Measurements from ENCODE around the gene CENPF. TPM values are rescaled to one million over a fixed set of nuclear protein-coding genes. Genes with fewer than 3 reads are reported as not detected.
A peak's percentile ranks its signal among the peaks of the same experiment; 100 is the strongest.

Gene CENPF
- polyA plus RNA-seq, 1 donor, result 30.3 TPM

- peaks cover 14% of the 10 kb centered on the region for H3K36me3 ChIP-seq (ENCODE audit: control insufficient read depth, insufficient read depth, low read length)
- no peak overlapping the region for H3K27ac ChIP-seq (ENCODE audit: low read length)
- H3K4me1 ChIP-seq (ENCODE audit: control insufficient read depth, insufficient read depth, low read length), result no peaks in the 10 kb centered on the region
- no peaks in the 10 kb centered on the region for H3K9me3 ChIP-seq (ENCODE audit: control insufficient read depth, low read depth, low read length)
- WGBS (ENCODE audit: insufficient coverage, low lambda C conversion rate), result no CpG with 5 or more reads among the region's 6 CpGs
- no peaks in the 10 kb centered on the region for H3K27me3 ChIP-seq (ENCODE audit: control insufficient read depth, insufficient read depth, low read length)
- H3K4me3 ChIP-seq (ENCODE audit: low read length), result no peak overlapping the region
- no peak for DNase-seq
These were observed 14.8 kb downstream of the CENPF start for GRCh38 chr1:214617843-214618242.

DNA sequence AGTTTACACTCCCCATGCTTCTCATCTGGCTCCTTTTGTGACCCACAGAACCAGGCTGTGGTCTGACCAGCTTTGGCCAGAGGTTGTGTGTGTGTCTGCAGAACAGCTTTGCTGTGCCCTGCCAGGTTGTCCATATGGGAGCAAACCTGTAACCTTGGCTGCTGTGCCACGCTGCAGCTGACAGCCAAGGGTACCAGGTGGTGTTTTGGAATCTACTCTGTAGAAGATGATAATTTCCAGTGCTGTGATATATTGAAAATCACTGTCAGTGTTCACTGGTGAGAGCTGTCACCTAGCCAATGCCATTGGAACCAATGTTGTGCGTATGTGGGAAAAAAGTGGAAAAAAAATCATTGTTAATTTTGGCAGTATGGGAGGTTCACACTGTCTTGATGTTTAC lies 18.2 kb downstream of the CENPF start:
- H3K36me3 ChIP-seq (ENCODE audit: control insufficient read depth, insufficient read depth, low read length), result peaks cover 14% of the 10 kb centered on the region
- H3K4me3 ChIP-seq (ENCODE audit: low read length), result no peak overlapping the region
- no peaks in the 10 kb centered on the region for H3K9me3 ChIP-seq (ENCODE audit: control insufficient read depth, low read depth, low read length)
- no peaks in the 10 kb centered on the region for H3K4me1 ChIP-seq (ENCODE audit: control insufficient read depth, insufficient read depth, low read length)
- no peak overlapping the region for H3K27ac ChIP-seq (ENCODE audit: low read length)
- DNase-seq, result no peak
- WGBS (ENCODE audit: insufficient coverage, low lambda C conversion rate), result 100% methylated on average over 1 of the region's 2 CpGs
- no peaks in the 10 kb centered on the region for H3K27me3 ChIP-seq (ENCODE audit: control insufficient read depth, insufficient read depth, low read length)

DNA sequence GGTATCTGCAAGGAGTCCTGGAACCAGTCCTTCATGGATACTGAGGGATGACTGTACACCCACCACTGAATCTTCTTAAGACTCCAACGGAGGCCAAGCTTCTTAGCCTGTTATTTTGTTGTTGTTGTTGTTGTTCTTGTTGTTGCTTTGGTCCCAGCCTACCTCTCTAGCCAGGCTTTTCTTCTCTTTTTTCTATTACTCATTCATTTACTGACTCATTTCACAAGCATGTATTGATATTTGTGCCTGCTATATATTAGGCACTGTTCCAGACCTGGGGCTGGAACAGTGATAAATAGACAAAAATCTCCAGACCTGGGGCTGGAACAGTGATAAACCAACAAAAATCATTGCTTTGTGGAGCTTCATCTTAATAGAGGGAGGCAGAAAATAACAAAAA lies 20.4 kb downstream of the CENPF start:
- Histone ChIP-seq H3K27me3 (ENCODE audit: control insufficient read depth, insufficient read depth, low read length) (no peaks in the 10 kb centered on the region), H3K4me1 (ENCODE audit: control insufficient read depth, insufficient read depth, low read length) (no peaks in the 10 kb centered on the region), H3K27ac (ENCODE audit: low read length) (no peak overlapping the region), H3K9me3 (ENCODE audit: control insufficient read depth, low read depth, low read length) (no peaks in the 10 kb centered on the region), H3K36me3 (ENCODE audit: control insufficient read depth, insufficient read depth, low read length) (peaks cover 8% of the 10 kb centered on the region), H3K4me3 (ENCODE audit: low read length) (no peak overlapping the region)
- no peak for DNase-seq
- WGBS (ENCODE audit: insufficient coverage, low lambda C conversion rate), result no CpG with 5 or more reads among the region's 1 CpG

GRCh38 chr1:214632091-214632490 lies 29.1 kb downstream of the CENPF start:
- WGBS (ENCODE audit: insufficient coverage, low lambda C conversion rate), result 88% methylated on average over 1 of the region's 4 CpGs
- Histone ChIP-seq H3K4me3 (ENCODE audit: low read length) (no peak overlapping the region), H3K36me3 (ENCODE audit: control insufficient read depth, insufficient read depth, low read length) (peaks cover 25% of the 10 kb centered on the region), H3K4me1 (ENCODE audit: control insufficient read depth, insufficient read depth, low read length) (no peaks in the 10 kb centered on the region), H3K27me3 (ENCODE audit: control insufficient read depth, insufficient read depth, low read length) (no peaks in the 10 kb centered on the region), H3K27ac (ENCODE audit: low read length) (no peak overlapping the region), H3K9me3 (ENCODE audit: control insufficient read depth, low read depth, low read length) (no peaks in the 10 kb centered on the region)
- DNase-seq, result no peak

DNA sequence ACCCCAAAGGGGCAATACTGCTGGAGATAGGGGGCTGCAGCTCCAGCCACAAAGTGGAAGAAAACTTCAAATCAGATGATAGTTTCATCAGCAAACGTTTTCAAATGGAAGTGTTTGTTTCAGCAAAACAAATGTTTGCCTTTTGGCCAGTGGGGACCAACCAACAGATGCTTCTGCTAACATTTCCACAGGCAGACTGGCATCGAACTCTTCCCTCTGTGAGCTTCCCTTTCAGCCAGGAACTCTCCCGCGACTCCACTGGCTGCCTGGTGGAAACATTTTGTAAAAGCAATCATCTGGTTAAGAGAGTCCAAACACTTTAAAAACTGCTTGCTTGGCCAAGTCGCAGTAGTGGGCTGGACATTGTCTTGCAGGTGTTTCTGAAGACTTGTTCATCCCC lies 30.7 kb downstream of the CENPF start:
- Histone ChIP-seq H3K36me3 (ENCODE audit: control insufficient read depth, insufficient read depth, low read length) (peaks cover 25% of the 10 kb centered on the region), H3K4me1 (ENCODE audit: control insufficient read depth, insufficient read depth, low read length) (no peaks in the 10 kb centered on the region), H3K9me3 (ENCODE audit: control insufficient read depth, low read depth, low read length) (no peaks in the 10 kb centered on the region), H3K27ac (ENCODE audit: low read length) (no peak overlapping the region), H3K27me3 (ENCODE audit: control insufficient read depth, insufficient read depth, low read length) (no peaks in the 10 kb centered on the region), H3K4me3 (ENCODE audit: low read length) (no peak overlapping the region)
- no CpG with 5 or more reads among the region's 5 CpGs for WGBS (ENCODE audit: insufficient coverage, low lambda C conversion rate)
- no peak for DNase-seq

GRCh38 chr1:214634267-214634666 lies 31.3 kb downstream of the CENPF start:
- Histone ChIP-seq H3K27ac (ENCODE audit: low read length) (no peak overlapping the region), H3K4me1 (ENCODE audit: control insufficient read depth, insufficient read depth, low read length) (no peaks in the 10 kb centered on the region), H3K36me3 (ENCODE audit: control insufficient read depth, insufficient read depth, low read length) (peaks cover 25% of the 10 kb centered on the region), H3K9me3 (ENCODE audit: control insufficient read depth, low read depth, low read length) (no peaks in the 10 kb centered on the region), H3K27me3 (ENCODE audit: control insufficient read depth, insufficient read depth, low read length) (no peaks in the 10 kb centered on the region), H3K4me3 (ENCODE audit: low read length) (no peak overlapping the region)
- no peak for DNase-seq

DNA sequence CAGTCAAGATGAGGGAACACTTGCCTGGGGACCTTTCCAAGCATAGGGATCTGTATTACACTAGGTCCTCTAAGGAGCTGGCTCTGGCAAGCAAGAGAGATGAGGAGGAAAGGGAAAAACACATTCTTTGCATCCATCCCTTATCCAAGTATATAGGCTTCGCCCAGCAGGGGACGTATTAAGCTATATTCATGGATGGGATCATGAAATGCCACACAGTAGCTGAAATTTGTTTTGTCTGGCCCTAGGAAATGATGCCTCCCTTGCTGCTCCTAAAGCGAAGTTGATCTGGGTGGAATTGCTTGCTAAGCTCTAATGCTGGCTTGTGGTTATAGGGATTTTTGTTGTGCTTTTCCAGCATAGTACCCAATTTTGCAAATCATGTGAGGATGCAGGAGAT lies 32.1 kb downstream of the CENPF start:
- Histone ChIP-seq H3K9me3 (ENCODE audit: control insufficient read depth, low read depth, low read length) (no peaks in the 10 kb centered on the region), H3K27ac (ENCODE audit: low read length) (no peak overlapping the region), H3K4me1 (ENCODE audit: control insufficient read depth, insufficient read depth, low read length) (no peaks in the 10 kb centered on the region), H3K36me3 (ENCODE audit: control insufficient read depth, insufficient read depth, low read length) (peaks cover 25% of the 10 kb centered on the region), H3K4me3 (ENCODE audit: low read length) (no peak overlapping the region), H3K27me3 (ENCODE audit: control insufficient read depth, insufficient read depth, low read length) (no peaks in the 10 kb centered on the region)
- no CpG with 5 or more reads among the region's 3 CpGs for WGBS (ENCODE audit: insufficient coverage, low lambda C conversion rate)
- DNase-seq, result no peak

GRCh38 chr1:214635506-214635905 lies 32.5 kb downstream of the CENPF start:
- Histone ChIP-seq H3K27me3 (ENCODE audit: control insufficient read depth, insufficient read depth, low read length) (no peaks in the 10 kb centered on the region), H3K36me3 (ENCODE audit: control insufficient read depth, insufficient read depth, low read length) (peaks cover 22% of the 10 kb centered on the region), H3K4me1 (ENCODE audit: control insufficient read depth, insufficient read depth, low read length) (no peaks in the 10 kb centered on the region), H3K27ac (ENCODE audit: low read length) (no peak overlapping the region), H3K4me3 (ENCODE audit: low read length) (no peak overlapping the region), H3K9me3 (ENCODE audit: control insufficient read depth, low read depth, low read length) (no peaks in the 10 kb centered on the region)
- no peak for DNase-seq
- 100% methylated on average over 2 of the region's 4 CpGs for WGBS (ENCODE audit: insufficient coverage, low lambda C conversion rate)

- DNase-seq, result no peak
- no peaks in the 10 kb centered on the region for H3K27me3 ChIP-seq (ENCODE audit: control insufficient read depth, insufficient read depth, low read length)
- no peaks in the 10 kb centered on the region for H3K4me1 ChIP-seq (ENCODE audit: control insufficient read depth, insufficient read depth, low read length)
- no peak overlapping the region for H3K4me3 ChIP-seq (ENCODE audit: low read length)
- H3K36me3 ChIP-seq (ENCODE audit: control insufficient read depth, insufficient read depth, low read length), result peaks cover 27% of the 10 kb centered on the region
- no peak overlapping the region for H3K27ac ChIP-seq (ENCODE audit: low read length)
- WGBS (ENCODE audit: insufficient coverage, low lambda C conversion rate), result 100% methylated on average over 1 of the region's 5 CpGs
- H3K9me3 ChIP-seq (ENCODE audit: control insufficient read depth, low read depth, low read length), result no peaks in the 10 kb centered on the region
These were observed 33.4 kb downstream of the CENPF start for GRCh38 chr1:214636436-214636835.

GRCh38 chr1:214637125-214637524 lies 34.1 kb downstream of the CENPF start:
- no peaks in the 10 kb centered on the region for H3K4me1 ChIP-seq (ENCODE audit: control insufficient read depth, insufficient read depth, low read length)
- no peak overlapping the region for H3K27ac ChIP-seq (ENCODE audit: low read length)
- H3K9me3 ChIP-seq (ENCODE audit: control insufficient read depth, low read depth, low read length), result no peaks in the 10 kb centered on the region
- no peak for DNase-seq
- no peaks in the 10 kb centered on the region for H3K27me3 ChIP-seq (ENCODE audit: control insufficient read depth, insufficient read depth, low read length)
- H3K4me3 ChIP-seq (ENCODE audit: low read length), result no peak overlapping the region
- H3K36me3 ChIP-seq (ENCODE audit: control insufficient read depth, insufficient read depth, low read length), result peaks cover 28% of the 10 kb centered on the region

GRCh38 chr1:214637722-214638458 lies 34.9 kb downstream of the CENPF start:
- peak in 1 of 2 donors; percentile 7 for DNase-seq
- Histone ChIP-seq H3K9me3 (ENCODE audit: control insufficient read depth, low read depth, low read length) (no peaks in the 10 kb centered on the region), H3K27ac (ENCODE audit: low read length) (no peak overlapping the region), H3K27me3 (ENCODE audit: control insufficient read depth, insufficient read depth, low read length) (no peaks in the 10 kb centered on the region), H3K36me3 (ENCODE audit: control insufficient read depth, insufficient read depth, low read length) (peaks cover 29% of the 10 kb centered on the region), H3K4me3 (ENCODE audit: low read length) (no peak overlapping the region), H3K4me1 (ENCODE audit: control insufficient read depth, insufficient read depth, low read length) (no peaks in the 10 kb centered on the region)
- 33% methylated on average over 1 of the region's 6 CpGs for WGBS (ENCODE audit: insufficient coverage, low lambda C conversion rate)
